Measurements from ENCODE around the gene PDCD4. TPM values are rescaled to one million over a fixed set of nuclear protein-coding genes. Genes with fewer than 3 reads are reported as not detected.
"Not testable (repeated sequence)": the region's sequence is repeated elsewhere in the genome, so short reads cannot be mapped to it uniquely, and the experiment has no call there.

The PDCD4 gene
- total and polyA plus RNA-seq, 4 donors = 14.7 to 94.4 (median 25.1) TPM

- 98% methylated on average over 6 of the region's 6 CpGs for WGBS
- Histone ChIP-seq H3K4me1 (ENCODE audit: control insufficient read depth in 4 of 4, insufficient read depth in 4 of 4, low read length in 3 of 4) (peaks cover 0 to 16% (median 7%) of the 10 kb centered on the region in 4 donors), H3K9ac (ENCODE audit: low read depth in 1 of 2, low read length in 2 of 2) (no peak overlapping the region), H3K9me3 (ENCODE audit: control insufficient read depth in 4 of 4, low read length in 3 of 4) (no peaks in the 10 kb centered on the region), H3K36me3 (ENCODE audit: control insufficient read depth in 4 of 4, insufficient read depth in 3 of 4, low read depth in 1 of 4, low read length in 3 of 4) (no peaks in the 10 kb centered on the region), H3K27me3 (ENCODE audit: control insufficient read depth in 4 of 4, insufficient read depth in 4 of 4, low read length in 3 of 4) (no peaks in the 10 kb centered on the region), H3K4me3 (ENCODE audit: low read depth in 1 of 3, low read length in 3 of 3) (no peak overlapping the region), H3K27ac (ENCODE audit: low read depth in 1 of 2, low read length in 2 of 2) (no peak overlapping the region)
- TF ChIP-seq FOXA1 (IDR thresholded peaks at IDR 0.05) (no peak), REST (IDR thresholded peaks at IDR 0.05) (no peak), RXRA (IDR thresholded peaks at IDR 0.05) (no peak), YY1 (IDR thresholded peaks at IDR 0.05) (no peak), EGR1 (IDR thresholded peaks at IDR 0.05; ENCODE audit: low read depth in 2 of 2) (no peak), TAF1 (conservative IDR thresholded peaks at IDR 0.05) (no peak), HNF4A (conservative IDR thresholded peaks at IDR 0.05) (no peak), ATF3 (IDR thresholded peaks at IDR 0.05) (no peak), SP1 (IDR thresholded peaks at IDR 0.05) (no peak), RAD21 (IDR thresholded peaks at IDR 0.05) (no peak)
- TF ChIP-seq, protein P1, sequence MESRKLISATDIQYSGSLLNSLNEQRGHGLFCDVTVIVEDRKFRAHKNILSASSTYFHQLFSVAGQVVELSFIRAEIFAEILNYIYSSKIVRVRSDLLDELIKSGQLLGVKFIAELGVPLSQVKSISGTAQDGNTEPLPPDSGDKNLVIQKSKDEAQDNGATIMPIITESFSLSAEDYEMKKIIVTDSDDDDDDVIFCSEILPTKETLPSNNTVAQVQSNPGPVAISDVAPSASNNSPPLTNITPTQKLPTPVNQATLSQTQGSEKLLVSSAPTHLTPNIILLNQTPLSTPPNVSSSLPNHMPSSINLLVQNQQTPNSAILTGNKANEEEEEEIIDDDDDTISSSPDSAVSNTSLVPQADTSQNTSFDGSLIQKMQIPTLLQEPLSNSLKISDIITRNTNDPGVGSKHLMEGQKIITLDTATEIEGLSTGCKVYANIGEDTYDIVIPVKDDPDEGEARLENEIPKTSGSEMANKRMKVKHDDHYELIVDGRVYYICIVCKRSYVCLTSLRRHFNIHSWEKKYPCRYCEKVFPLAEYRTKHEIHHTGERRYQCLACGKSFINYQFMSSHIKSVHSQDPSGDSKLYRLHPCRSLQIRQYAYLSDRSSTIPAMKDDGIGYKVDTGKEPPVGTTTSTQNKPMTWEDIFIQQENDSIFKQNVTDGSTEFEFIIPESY (IDR thresholded peaks at IDR 0.05) = no peak
- DNase-seq (ENCODE audit: low spot score) = no peak
Observed at GRCh38 chr10:110915035-110915434, 43.3 kb downstream of the PDCD4 start.

- not testable (repeated sequence) for H3K9me3 ChIP-seq (ENCODE audit: control insufficient read depth in 4 of 4, low read length in 3 of 4); H3K36me3 ChIP-seq (ENCODE audit: control insufficient read depth in 4 of 4, insufficient read depth in 3 of 4, low read depth in 1 of 4, low read length in 3 of 4); H3K27ac ChIP-seq (ENCODE audit: low read depth in 1 of 2, low read length in 2 of 2); H3K4me3 ChIP-seq (ENCODE audit: low read depth in 1 of 3, low read length in 3 of 3); H3K9ac ChIP-seq (ENCODE audit: low read depth in 1 of 2, low read length in 2 of 2); H3K27me3 ChIP-seq (ENCODE audit: control insufficient read depth in 4 of 4, insufficient read depth in 4 of 4, low read length in 3 of 4); DNase-seq (ENCODE audit: low spot score)
- 94% methylated on average over 4 of the region's 4 CpGs for WGBS
- H3K4me1 ChIP-seq (ENCODE audit: control insufficient read depth in 4 of 4, insufficient read depth in 4 of 4, low read length in 3 of 4) = peaks cover 2 to 20% (median 10%) of the 10 kb centered on the region in 4 donors
Observed at GRCh38 chr10:110915600-110915999, 43.9 kb downstream of the PDCD4 start.

DNA sequence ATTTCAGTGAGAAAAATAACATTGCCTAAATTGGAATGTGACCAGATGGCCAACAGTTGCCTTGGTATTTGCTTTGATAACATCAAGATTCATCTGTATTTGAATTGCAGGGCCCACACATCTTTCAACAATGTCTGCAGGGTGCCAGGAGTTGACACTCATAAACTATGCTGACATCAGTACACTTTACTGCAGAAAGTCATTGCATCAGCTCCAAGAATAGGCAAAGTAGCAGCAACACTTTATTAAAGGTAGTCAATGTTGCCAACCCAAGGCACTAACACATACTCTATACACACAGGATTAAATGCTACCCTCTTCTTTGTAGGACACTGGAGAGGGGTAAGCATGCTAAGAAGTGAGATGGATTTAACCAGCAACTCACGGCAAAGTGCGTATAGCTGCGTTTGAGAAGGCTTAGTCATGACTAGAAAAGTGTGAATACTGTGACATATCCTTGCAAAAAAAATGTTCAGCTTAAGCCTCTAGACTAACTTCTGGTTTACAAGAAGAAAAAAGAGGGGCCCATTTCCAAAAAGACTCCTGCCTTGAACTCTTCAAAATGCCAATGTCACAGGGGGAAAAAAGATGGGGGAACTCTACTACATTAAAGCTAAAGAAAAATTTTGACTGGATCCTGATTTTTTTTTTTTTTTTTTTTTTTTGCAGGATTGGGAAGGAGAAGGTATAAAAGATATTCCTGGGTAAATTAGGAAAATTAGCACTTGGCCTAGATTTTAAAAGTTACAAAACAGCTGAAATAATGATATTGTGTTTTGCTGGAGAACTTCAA, 45.0 kb downstream of the PDCD4 start:
- H3K4me3 ChIP-seq (ENCODE audit: low read depth in 1 of 3, low read length in 3 of 3) = no peak overlapping the region
- no peaks in the 10 kb centered on the region for H3K9me3 ChIP-seq (ENCODE audit: control insufficient read depth in 4 of 4, low read length in 3 of 4)
- no peaks in the 10 kb centered on the region for H3K36me3 ChIP-seq (ENCODE audit: control insufficient read depth in 4 of 4, insufficient read depth in 3 of 4, low read depth in 1 of 4, low read length in 3 of 4)
- no peak overlapping the region for H3K9ac ChIP-seq (ENCODE audit: low read depth in 1 of 2, low read length in 2 of 2)
- WGBS = 96% methylated on average over 3 of the region's 3 CpGs
- H3K27ac ChIP-seq (ENCODE audit: low read depth in 1 of 2, low read length in 2 of 2) = no peak overlapping the region
- peaks cover 3 to 29% (median 17%) of the 10 kb centered on the region in 4 donors for H3K4me1 ChIP-seq (ENCODE audit: control insufficient read depth in 4 of 4, insufficient read depth in 4 of 4, low read length in 3 of 4)
- no peak for DNase-seq (ENCODE audit: low spot score)
- no peaks in the 10 kb centered on the region for H3K27me3 ChIP-seq (ENCODE audit: control insufficient read depth in 4 of 4, insufficient read depth in 4 of 4, low read length in 3 of 4)
- TF ChIP-seq REST (IDR thresholded peaks at IDR 0.05) (no peak), EGR1 (IDR thresholded peaks at IDR 0.05; ENCODE audit: low read depth in 2 of 2) (no peak), RXRA (IDR thresholded peaks at IDR 0.05) (no peak), HNF4A (conservative IDR thresholded peaks at IDR 0.05) (no peak), RAD21 (IDR thresholded peaks at IDR 0.05) (no peak), ATF3 (IDR thresholded peaks at IDR 0.05) (no peak), SP1 (IDR thresholded peaks at IDR 0.05) (no peak), GABPA (IDR thresholded peaks at IDR 0.05 in 1 of 2, conservative IDR thresholded peaks at IDR 0.05 in 1 of 2) (no peak), TAF1 (conservative IDR thresholded peaks at IDR 0.05) (no peak)
- TF ChIP-seq, protein P2, sequence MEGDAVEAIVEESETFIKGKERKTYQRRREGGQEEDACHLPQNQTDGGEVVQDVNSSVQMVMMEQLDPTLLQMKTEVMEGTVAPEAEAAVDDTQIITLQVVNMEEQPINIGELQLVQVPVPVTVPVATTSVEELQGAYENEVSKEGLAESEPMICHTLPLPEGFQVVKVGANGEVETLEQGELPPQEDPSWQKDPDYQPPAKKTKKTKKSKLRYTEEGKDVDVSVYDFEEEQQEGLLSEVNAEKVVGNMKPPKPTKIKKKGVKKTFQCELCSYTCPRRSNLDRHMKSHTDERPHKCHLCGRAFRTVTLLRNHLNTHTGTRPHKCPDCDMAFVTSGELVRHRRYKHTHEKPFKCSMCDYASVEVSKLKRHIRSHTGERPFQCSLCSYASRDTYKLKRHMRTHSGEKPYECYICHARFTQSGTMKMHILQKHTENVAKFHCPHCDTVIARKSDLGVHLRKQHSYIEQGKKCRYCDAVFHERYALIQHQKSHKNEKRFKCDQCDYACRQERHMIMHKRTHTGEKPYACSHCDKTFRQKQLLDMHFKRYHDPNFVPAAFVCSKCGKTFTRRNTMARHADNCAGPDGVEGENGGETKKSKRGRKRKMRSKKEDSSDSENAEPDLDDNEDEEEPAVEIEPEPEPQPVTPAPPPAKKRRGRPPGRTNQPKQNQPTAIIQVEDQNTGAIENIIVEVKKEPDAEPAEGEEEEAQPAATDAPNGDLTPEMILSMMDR (IDR thresholded peaks at IDR 0.05; ENCODE audit: low read depth, low read length, missing input control) = no peak

All from liver (tissue), 9 donors.